GM23338 (cell line): Measurements from ENCODE around the gene AFP. TPM values are rescaled to one million over a fixed set of nuclear protein-coding genes. Genes with fewer than 3 reads are reported as not detected.

Experiments used
- ATAC-seq: fragments of 200-7000 bp; cut with Tn5 transposase; 3 replicates; pipeline ENCODE4 v1.9.1; 2020
- DNase-seq: peaks from one replicate; pipeline ENCODE4 v3.0.0-alpha.2; 2015; ENCODE audit warnings: low spot score
- H2AFZ ChIP-seq: fragments of 200-600 bp; sonication (generic); 2 replicates; pipeline ENCODE4 v1.8.0; 2016; ENCODE audit warnings: antibody characterized with exemption, mild to moderate bottlenecking, moderate library complexity
- H3F3A ChIP-seq: fragments of 200-600 bp; sonication (generic); replicated peaks from 2 replicates; pipeline ENCODE4 v1.8.0; 2017; ENCODE audit warnings: antibody characterized with exemption, mixed run types, low read depth
- H3K27ac ChIP-seq: fragments of 200-600 bp; sonication (generic); 2 replicates; pipeline ENCODE4 v1.6.1; 2016; ENCODE audit warnings: low read depth
- H3K27me3 ChIP-seq: fragments of 200-600 bp; sonication (generic); 2 replicates; pipeline ENCODE4 v1.8.0; 2016; ENCODE audit warnings: mild to moderate bottlenecking, mixed run types, moderate library complexity; ENCODE audit not compliant: insufficient read depth
- H3K36me3 ChIP-seq: fragments of 200-600 bp; sonication (generic); 2 replicates; pipeline ENCODE4 v1.8.0; 2016; ENCODE audit warnings: mild to moderate bottlenecking; ENCODE audit not compliant: insufficient read depth
- H3K4me1 ChIP-seq: fragments of 200-600 bp; sonication (generic); 2 replicates; pipeline ENCODE4 v1.8.0; 2016; ENCODE audit warnings: mild to moderate bottlenecking, moderate library complexity; ENCODE audit not compliant: insufficient read depth
- H3K4me2 ChIP-seq: fragments of 200-600 bp; sonication (generic); 2 replicates; pipeline ENCODE4 v1.7.1; 2017; ENCODE audit warnings: mixed run types
- H3K4me3 ChIP-seq: fragments of 200-600 bp; sonication (generic); 2 replicates; pipeline ENCODE4 v1.6.1; 2016; ENCODE audit warnings: mixed run types
- H3K79me2 ChIP-seq: fragments of 200-600 bp; sonication (generic); replicated peaks from 2 replicates; pipeline ENCODE4 v1.8.0; 2017; ENCODE audit warnings: mild to moderate bottlenecking; ENCODE audit not compliant: insufficient read depth
- H3K9me2 ChIP-seq: fragments of 200-600 bp; sonication (generic); 2 replicates; pipeline ENCODE4 v1.8.0; 2017; ENCODE audit not compliant: insufficient read depth
- H4K20me1 ChIP-seq: fragments of 200-600 bp; sonication (generic); replicated peaks from 2 replicates; pipeline ENCODE4 v1.8.0; 2017; ENCODE audit warnings: mild to moderate bottlenecking; ENCODE audit not compliant: insufficient read depth
- H3K27ac Mint-ChIP-seq: 2 replicates; pipeline ENCODE4 v1.8.0; 2020; ENCODE audit warnings: inconsistent platforms, mild to moderate bottlenecking, moderate library complexity, mixed read lengths
- H3K27me3 Mint-ChIP-seq: 3 replicates; pipeline ENCODE4 v1.8.0; 2022; ENCODE audit warnings: low read depth, mild to moderate bottlenecking, moderate library complexity, mixed read lengths, inconsistent platforms; ENCODE audit not compliant: insufficient read depth, poor library complexity
- H3K36me3 Mint-ChIP-seq: 3 replicates; pipeline ENCODE4 v1.8.0; 2021; ENCODE audit warnings: low read depth, mild to moderate bottlenecking, inconsistent platforms, moderate library complexity, mixed read lengths
- H3K4me1 Mint-ChIP-seq: 3 replicates; pipeline ENCODE4 v1.8.0; 2020; ENCODE audit warnings: mild to moderate bottlenecking, inconsistent platforms, mixed read lengths
- H3K4me3 Mint-ChIP-seq: 3 replicates; pipeline ENCODE4 v1.8.0; 2021; ENCODE audit warnings: moderate library complexity, mild to moderate bottlenecking, inconsistent platforms, mixed read lengths
- H3K9me3 Mint-ChIP-seq: 3 replicates; pipeline ENCODE4 v1.8.0; 2020; ENCODE audit warnings: moderate library complexity, mild to moderate bottlenecking, inconsistent platforms, mixed read lengths
- CREB1 ChIP-seq: fragments of 250-450 bp; sonication (Bioruptor Pico); IDR thresholded peaks from 2 replicates; pipeline ENCODE4 v1.5.0; 2020; ENCODE audit warnings: low read depth, mild to moderate bottlenecking, moderate library complexity
- EZH2 ChIP-seq: fragments of 200-600 bp; sonication (generic); IDR thresholded peaks from one replicate; pipeline ENCODE4 v1.8.0; 2017; ENCODE audit warnings: antibody characterized with exemption, mild to moderate bottlenecking, low read depth; ENCODE audit not compliant: unreplicated experiment
- EZH2phosphoT487 ChIP-seq: fragments of 200-600 bp; sonication (generic); IDR thresholded peaks from one replicate; pipeline ENCODE4 v1.8.1; 2018; ENCODE audit warnings: antibody characterized with exemption; ENCODE audit not compliant: unreplicated experiment
- JUNB ChIP-seq: IDR thresholded peaks from one replicate; pipeline ENCODE4 v1.6.1; 2016; ENCODE audit warnings: antibody characterized with exemption; ENCODE audit not compliant: unreplicated experiment
- NANOG ChIP-seq: IDR thresholded peaks from 2 replicates; pipeline ENCODE4 v1.6.1; 2016; ENCODE audit warnings: antibody characterized with exemption, borderline replicate concordance
- POLR2AphosphoS5 ChIP-seq: IDR thresholded peaks from 2 replicates; pipeline ENCODE4 v1.6.1; 2016; ENCODE audit warnings: antibody characterized with exemption, low read depth
- STAT1 ChIP-seq: IDR thresholded peaks from one replicate; pipeline ENCODE4 v1.6.1; 2016; ENCODE audit warnings: antibody characterized with exemption; ENCODE audit not compliant: unreplicated experiment
- ZNF114 ChIP-seq: fragments of 250-450 bp; sonication (Bioruptor Pico); IDR thresholded peaks from 2 replicates; pipeline ENCODE4 v1.5.0; 2020; ENCODE audit warnings: mild to moderate bottlenecking, moderate library complexity
- ZNF331 ChIP-seq: fragments of 250-450 bp; sonication (Bioruptor Pico); IDR thresholded peaks from 2 replicates; pipeline ENCODE4 v1.5.0; 2020; ENCODE audit warnings: low read depth, mild to moderate bottlenecking, moderate library complexity
- polyA plus RNA-seq: library from polyadenylated mRNA; unstranded; fragments of >200 nt; fragmentation: Nextera tagmentation; extraction: Ambion mirVana; gene quantifications from 2 replicates; pipeline ENCODE4 v1.2.1, GENCODE V29; 2016
- total RNA-seq: library from RNA; depleted of rRNA; stranded (reverse); fragments of >200 nt; shearing (Covaris generic); gene quantifications from 2 replicates; pipeline ENCODE4 v1.2.3, GENCODE V29; 2014
- TF ChIP-seq, protein P1 (sequence below): fragments of 250-450 bp; sonication (Bioruptor Pico); IDR thresholded peaks from 2 replicates; pipeline ENCODE4 v1.5.0; 2020; ENCODE audit warnings: mild to moderate bottlenecking, moderate library complexity
- TF ChIP-seq, protein P2 (sequence below): IDR thresholded peaks from one replicate; pipeline ENCODE4 v1.6.1; 2018; ENCODE audit warnings: antibody characterized with exemption; ENCODE audit not compliant: unreplicated experiment
- TF ChIP-seq, protein P3 (sequence below), 2 experiments: fragments of 200-600 bp in 1 of 2; sonication (generic) in 1 of 2; conservative IDR thresholded peaks; 2 replicates each; pipeline versions ENCODE4 v1.5.1 to v1.6.1; 2016 to 2017; ENCODE audit warnings: antibody characterized with exemption in 2 of 2, low read depth in 2 of 2, mild to moderate bottlenecking in 2 of 2, moderate library complexity in 1 of 2
- TF ChIP-seq, protein P4 (sequence below): IDR thresholded peaks from 2 replicates; pipeline ENCODE4 v1.6.1; 2016; ENCODE audit warnings: antibody characterized with exemption

AFP gene
- total and polyA plus RNA-seq, 2 experiments from 2014 or later = 4.0 to 17.3 TPM

DNA sequence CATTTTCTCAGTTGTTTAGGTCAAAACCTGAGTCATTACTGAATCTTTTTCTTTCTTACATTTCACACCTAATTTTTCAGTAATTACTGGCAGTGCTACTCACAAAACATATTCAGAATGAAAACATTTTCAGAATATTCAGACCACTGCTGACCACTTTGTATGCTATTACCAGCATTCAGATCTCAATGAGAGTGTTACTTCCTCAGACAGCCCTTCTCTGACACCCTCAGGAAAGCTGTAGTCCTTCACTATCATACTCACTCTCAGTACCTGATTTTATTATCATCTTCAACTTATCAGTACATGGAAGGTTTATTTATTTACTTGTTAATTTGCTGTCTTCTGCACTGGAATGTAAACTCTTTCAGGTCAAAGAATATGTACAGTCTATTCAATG is 44.2 kb upstream of the AFP start:
- DNase-seq (no peak), ATAC-seq (no peak)
- H3F3A ChIP-seq = no peaks in the 10 kb centered on the region
- TF ChIP-seq, protein P1, sequence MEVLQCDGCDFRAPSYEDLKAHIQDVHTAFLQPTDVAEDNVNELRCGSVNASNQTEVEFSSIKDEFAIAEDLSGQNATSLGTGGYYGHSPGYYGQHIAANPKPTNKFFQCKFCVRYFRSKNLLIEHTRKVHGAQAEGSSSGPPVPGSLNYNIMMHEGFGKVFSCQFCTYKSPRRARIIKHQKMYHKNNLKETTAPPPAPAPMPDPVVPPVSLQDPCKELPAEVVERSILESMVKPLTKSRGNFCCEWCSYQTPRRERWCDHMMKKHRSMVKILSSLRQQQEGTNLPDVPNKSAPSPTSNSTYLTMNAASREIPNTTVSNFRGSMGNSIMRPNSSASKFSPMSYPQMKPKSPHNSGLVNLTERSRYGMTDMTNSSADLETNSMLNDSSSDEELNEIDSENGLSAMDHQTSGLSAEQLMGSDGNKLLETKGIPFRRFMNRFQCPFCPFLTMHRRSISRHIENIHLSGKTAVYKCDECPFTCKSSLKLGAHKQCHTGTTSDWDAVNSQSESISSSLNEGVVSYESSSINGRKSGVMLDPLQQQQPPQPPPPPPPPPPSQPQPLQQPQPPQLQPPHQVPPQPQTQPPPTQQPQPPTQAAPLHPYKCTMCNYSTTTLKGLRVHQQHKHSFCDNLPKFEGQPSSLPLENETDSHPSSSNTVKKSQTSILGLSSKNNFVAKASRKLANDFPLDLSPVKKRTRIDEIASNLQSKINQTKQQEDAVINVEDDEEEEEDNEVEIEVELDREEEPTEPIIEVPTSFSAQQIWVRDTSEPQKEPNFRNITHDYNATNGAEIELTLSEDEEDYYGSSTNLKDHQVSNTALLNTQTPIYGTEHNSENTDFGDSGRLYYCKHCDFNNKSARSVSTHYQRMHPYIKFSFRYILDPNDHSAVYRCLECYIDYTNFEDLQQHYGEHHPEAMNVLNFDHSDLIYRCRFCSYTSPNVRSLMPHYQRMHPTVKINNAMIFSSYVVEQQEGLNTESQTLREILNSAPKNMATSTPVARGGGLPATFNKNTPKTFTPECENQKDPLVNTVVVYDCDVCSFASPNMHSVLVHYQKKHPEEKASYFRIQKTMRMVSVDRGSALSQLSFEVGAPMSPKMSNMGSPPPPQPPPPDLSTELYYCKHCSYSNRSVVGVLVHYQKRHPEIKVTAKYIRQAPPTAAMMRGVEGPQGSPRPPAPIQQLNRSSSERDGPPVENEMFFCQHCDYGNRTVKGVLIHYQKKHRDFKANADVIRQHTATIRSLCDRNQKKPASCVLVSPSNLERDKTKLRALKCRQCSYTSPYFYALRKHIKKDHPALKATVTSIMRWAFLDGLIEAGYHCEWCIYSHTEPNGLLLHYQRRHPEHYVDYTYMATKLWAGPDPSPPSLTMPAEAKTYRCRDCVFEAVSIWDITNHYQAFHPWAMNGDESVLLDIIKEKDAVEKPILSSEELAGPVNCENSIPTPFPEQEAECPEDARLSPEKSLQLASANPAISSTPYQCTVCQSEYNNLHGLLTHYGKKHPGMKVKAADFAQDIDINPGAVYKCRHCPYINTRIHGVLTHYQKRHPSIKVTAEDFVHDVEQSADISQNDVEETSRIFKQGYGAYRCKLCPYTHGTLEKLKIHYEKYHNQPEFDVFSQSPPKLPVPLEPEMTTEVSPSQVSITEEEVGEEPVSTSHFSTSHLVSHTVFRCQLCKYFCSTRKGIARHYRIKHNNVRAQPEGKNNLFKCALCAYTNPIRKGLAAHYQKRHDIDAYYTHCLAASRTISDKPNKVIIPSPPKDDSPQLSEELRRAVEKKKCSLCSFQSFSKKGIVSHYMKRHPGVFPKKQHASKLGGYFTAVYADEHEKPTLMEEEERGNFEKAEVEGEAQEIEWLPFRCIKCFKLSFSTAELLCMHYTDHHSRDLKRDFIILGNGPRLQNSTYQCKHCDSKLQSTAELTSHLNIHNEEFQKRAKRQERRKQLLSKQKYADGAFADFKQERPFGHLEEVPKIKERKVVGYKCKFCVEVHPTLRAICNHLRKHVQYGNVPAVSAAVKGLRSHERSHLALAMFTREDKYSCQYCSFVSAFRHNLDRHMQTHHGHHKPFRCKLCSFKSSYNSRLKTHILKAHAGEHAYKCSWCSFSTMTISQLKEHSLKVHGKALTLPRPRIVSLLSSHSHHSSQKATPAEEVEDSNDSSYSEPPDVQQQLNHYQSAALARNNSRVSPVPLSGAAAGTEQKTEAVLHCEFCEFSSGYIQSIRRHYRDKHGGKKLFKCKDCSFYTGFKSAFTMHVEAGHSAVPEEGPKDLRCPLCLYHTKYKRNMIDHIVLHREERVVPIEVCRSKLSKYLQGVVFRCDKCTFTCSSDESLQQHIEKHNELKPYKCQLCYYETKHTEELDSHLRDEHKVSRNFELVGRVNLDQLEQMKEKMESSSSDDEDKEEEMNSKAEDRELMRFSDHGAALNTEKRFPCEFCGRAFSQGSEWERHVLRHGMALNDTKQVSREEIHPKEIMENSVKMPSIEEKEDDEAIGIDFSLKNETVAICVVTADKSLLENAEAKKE (CRISPR knock-in tag) = no peak
- TF ChIP-seq ZNF331 (CRISPR knock-in tag) (no peak), STAT1 (no peak), EZH2phosphoT487 (no peak), POLR2AphosphoS5 (no peak), EZH2 (no peak), ZNF114 (CRISPR knock-in tag) (no peak), NANOG (no peak), CREB1 (no peak), JUNB (no peak)
- TF ChIP-seq, protein P2, sequence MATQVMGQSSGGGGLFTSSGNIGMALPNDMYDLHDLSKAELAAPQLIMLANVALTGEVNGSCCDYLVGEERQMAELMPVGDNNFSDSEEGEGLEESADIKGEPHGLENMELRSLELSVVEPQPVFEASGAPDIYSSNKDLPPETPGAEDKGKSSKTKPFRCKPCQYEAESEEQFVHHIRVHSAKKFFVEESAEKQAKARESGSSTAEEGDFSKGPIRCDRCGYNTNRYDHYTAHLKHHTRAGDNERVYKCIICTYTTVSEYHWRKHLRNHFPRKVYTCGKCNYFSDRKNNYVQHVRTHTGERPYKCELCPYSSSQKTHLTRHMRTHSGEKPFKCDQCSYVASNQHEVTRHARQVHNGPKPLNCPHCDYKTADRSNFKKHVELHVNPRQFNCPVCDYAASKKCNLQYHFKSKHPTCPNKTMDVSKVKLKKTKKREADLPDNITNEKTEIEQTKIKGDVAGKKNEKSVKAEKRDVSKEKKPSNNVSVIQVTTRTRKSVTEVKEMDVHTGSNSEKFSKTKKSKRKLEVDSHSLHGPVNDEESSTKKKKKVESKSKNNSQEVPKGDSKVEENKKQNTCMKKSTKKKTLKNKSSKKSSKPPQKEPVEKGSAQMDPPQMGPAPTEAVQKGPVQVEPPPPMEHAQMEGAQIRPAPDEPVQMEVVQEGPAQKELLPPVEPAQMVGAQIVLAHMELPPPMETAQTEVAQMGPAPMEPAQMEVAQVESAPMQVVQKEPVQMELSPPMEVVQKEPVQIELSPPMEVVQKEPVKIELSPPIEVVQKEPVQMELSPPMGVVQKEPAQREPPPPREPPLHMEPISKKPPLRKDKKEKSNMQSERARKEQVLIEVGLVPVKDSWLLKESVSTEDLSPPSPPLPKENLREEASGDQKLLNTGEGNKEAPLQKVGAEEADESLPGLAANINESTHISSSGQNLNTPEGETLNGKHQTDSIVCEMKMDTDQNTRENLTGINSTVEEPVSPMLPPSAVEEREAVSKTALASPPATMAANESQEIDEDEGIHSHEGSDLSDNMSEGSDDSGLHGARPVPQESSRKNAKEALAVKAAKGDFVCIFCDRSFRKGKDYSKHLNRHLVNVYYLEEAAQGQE = no peak
- TF ChIP-seq, protein P3, sequence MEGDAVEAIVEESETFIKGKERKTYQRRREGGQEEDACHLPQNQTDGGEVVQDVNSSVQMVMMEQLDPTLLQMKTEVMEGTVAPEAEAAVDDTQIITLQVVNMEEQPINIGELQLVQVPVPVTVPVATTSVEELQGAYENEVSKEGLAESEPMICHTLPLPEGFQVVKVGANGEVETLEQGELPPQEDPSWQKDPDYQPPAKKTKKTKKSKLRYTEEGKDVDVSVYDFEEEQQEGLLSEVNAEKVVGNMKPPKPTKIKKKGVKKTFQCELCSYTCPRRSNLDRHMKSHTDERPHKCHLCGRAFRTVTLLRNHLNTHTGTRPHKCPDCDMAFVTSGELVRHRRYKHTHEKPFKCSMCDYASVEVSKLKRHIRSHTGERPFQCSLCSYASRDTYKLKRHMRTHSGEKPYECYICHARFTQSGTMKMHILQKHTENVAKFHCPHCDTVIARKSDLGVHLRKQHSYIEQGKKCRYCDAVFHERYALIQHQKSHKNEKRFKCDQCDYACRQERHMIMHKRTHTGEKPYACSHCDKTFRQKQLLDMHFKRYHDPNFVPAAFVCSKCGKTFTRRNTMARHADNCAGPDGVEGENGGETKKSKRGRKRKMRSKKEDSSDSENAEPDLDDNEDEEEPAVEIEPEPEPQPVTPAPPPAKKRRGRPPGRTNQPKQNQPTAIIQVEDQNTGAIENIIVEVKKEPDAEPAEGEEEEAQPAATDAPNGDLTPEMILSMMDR (conservative IDR thresholded peaks at IDR 0.05; ENCODE audit: low read depth in 2 of 2) = no peak
- TF ChIP-seq, protein P4, sequence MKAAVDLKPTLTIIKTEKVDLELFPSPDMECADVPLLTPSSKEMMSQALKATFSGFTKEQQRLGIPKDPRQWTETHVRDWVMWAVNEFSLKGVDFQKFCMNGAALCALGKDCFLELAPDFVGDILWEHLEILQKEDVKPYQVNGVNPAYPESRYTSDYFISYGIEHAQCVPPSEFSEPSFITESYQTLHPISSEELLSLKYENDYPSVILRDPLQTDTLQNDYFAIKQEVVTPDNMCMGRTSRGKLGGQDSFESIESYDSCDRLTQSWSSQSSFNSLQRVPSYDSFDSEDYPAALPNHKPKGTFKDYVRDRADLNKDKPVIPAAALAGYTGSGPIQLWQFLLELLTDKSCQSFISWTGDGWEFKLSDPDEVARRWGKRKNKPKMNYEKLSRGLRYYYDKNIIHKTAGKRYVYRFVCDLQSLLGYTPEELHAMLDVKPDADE = no peak
- Mint-ChIP-seq H3K27me3 (no peaks in the 10 kb centered on the region), H3K27ac (no peak overlapping the region), H3K36me3 (no peaks in the 10 kb centered on the region), H3K4me1 (no peaks in the 10 kb centered on the region), H3K4me3 (no peak overlapping the region), H3K9me3 (no peaks in the 10 kb centered on the region)
- H3K27me3 ChIP-seq = no peaks in the 10 kb centered on the region
- no peak overlapping the region for H3K4me3 ChIP-seq
- H3K4me1 ChIP-seq = no peaks in the 10 kb centered on the region
- no peak overlapping the region for H3K4me2 ChIP-seq
- no peaks in the 10 kb centered on the region for H3K9me2 ChIP-seq
- peak overlapping the region; percentile 72; the same call in 1 of the 2 replicates for H2AFZ ChIP-seq
- no peaks in the 10 kb centered on the region for H4K20me1 ChIP-seq
- no peaks in the 10 kb centered on the region for H3K36me3 ChIP-seq
- H3K27ac ChIP-seq = no peak overlapping the region
- no peaks in the 10 kb centered on the region for H3K79me2 ChIP-seq
